ENCODE results near the gene STK24. TPM values are rescaled to one million over a fixed set of nuclear protein-coding genes. Genes with fewer than 3 reads are reported as not detected.

Gene STK24
- total RNA-seq, 1 experiment from 2014 or later, result 84.8 TPM

- Histone ChIP-seq H3K36me3 (ENCODE audit: insufficient read depth, low read length, poor library complexity, severe bottlenecking) (no peaks in the 10 kb centered on the region), H3K4me3 (ENCODE audit: low read depth, low read length, poor library complexity, severe bottlenecking) (no peak overlapping the region), H3K27me3 (replicated peaks; ENCODE audit: insufficient read depth, low read depth, low read length, poor library complexity) (no peaks in the 10 kb centered on the region), H3K4me1 (ENCODE audit: insufficient read depth, low read length, poor library complexity, severe bottlenecking) (peaks cover 31% of the 10 kb centered on the region), H3K27ac (ENCODE audit: low read depth, low read length, poor library complexity, severe bottlenecking) (peak overlapping the region; percentile 39), H3K9me3 (ENCODE audit: low read depth, low read length, poor library complexity, severe bottlenecking) (no peaks in the 10 kb centered on the region)
- POLR2A ChIA-PET (ENCODE audit: low non-redundant PET), result no interaction called here
- intact Hi-C loops (cut with micrococcal nuclease; ENCODE audit: unreplicated experiment), result no loop called here
- BruUV-seq (replicated peaks), result no TSS peak
- DNase-seq (ENCODE audit: low spot score), result peak; percentile 86
- TF ChIP-seq, protein P1, sequence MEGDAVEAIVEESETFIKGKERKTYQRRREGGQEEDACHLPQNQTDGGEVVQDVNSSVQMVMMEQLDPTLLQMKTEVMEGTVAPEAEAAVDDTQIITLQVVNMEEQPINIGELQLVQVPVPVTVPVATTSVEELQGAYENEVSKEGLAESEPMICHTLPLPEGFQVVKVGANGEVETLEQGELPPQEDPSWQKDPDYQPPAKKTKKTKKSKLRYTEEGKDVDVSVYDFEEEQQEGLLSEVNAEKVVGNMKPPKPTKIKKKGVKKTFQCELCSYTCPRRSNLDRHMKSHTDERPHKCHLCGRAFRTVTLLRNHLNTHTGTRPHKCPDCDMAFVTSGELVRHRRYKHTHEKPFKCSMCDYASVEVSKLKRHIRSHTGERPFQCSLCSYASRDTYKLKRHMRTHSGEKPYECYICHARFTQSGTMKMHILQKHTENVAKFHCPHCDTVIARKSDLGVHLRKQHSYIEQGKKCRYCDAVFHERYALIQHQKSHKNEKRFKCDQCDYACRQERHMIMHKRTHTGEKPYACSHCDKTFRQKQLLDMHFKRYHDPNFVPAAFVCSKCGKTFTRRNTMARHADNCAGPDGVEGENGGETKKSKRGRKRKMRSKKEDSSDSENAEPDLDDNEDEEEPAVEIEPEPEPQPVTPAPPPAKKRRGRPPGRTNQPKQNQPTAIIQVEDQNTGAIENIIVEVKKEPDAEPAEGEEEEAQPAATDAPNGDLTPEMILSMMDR (conservative IDR thresholded peaks at IDR 0.05; ENCODE audit: low read depth, low read length), result no peak
- TF ChIP-seq EZH2 (IDR thresholded peaks at IDR 0.05; ENCODE audit: borderline replicate concordance, low read depth, low read length, poor library complexity, severe bottlenecking), result no peak
- CTCF ChIA-PET, result interaction anchor here (0.5 kb wide), 1 partner anchor 105 kb away, joined by 4 read pairs; no protein-coding TSS in a partner anchor
Measured at GRCh38 chr13:98507282-98507797, 69.6 kb downstream of the STK24 start.

- TF ChIP-seq, protein P1 (conservative IDR thresholded peaks at IDR 0.05; ENCODE audit: low read depth, low read length), result no peak
- TF ChIP-seq EZH2 (IDR thresholded peaks at IDR 0.05; ENCODE audit: borderline replicate concordance, low read depth, low read length, poor library complexity, severe bottlenecking), result no peak
- no TSS peak for BruUV-seq (replicated peaks)
- intact Hi-C loops (cut with micrococcal nuclease; ENCODE audit: unreplicated experiment), result no loop called here
- H3K4me1 ChIP-seq (ENCODE audit: insufficient read depth, low read length, poor library complexity, severe bottlenecking), result peaks cover 31% of the 10 kb centered on the region
- H3K36me3 ChIP-seq (ENCODE audit: insufficient read depth, low read length, poor library complexity, severe bottlenecking), result no peaks in the 10 kb centered on the region
- ChIA-PET CTCF (interaction anchor here (0.5 kb wide), 1 partner anchor 105 kb away, joined by 4 read pairs; no protein-coding TSS in a partner anchor), POLR2A (ENCODE audit: low non-redundant PET) (no interaction called here)
- no peak for DNase-seq (ENCODE audit: low spot score)
- H3K9me3 ChIP-seq (ENCODE audit: low read depth, low read length, poor library complexity, severe bottlenecking), result no peaks in the 10 kb centered on the region
- H3K4me3 ChIP-seq (ENCODE audit: low read depth, low read length, poor library complexity, severe bottlenecking), result no peak overlapping the region
- peak overlapping the region; percentile 39 for H3K27ac ChIP-seq (ENCODE audit: low read depth, low read length, poor library complexity, severe bottlenecking)
- H3K27me3 ChIP-seq (replicated peaks; ENCODE audit: insufficient read depth, low read depth, low read length, poor library complexity), result no peaks in the 10 kb centered on the region
Measured at GRCh38 chr13:98506728-98507230, 70.1 kb downstream of the STK24 start.

GRCh38 chr13:98506322-98506721 lies 70.6 kb downstream of the STK24 start:
- DNase-seq (ENCODE audit: low spot score), result no peak
- CTCF ChIA-PET, result no interaction called here
- no TSS peak for BruUV-seq (replicated peaks)
- no peak overlapping the region for H3K4me3 ChIP-seq (ENCODE audit: low read depth, low read length, poor library complexity, severe bottlenecking)
- no peaks in the 10 kb centered on the region for H3K27me3 ChIP-seq (replicated peaks; ENCODE audit: insufficient read depth, low read depth, low read length, poor library complexity)
- POLR2A ChIA-PET (ENCODE audit: low non-redundant PET), result no interaction called here
- no peaks in the 10 kb centered on the region for H3K36me3 ChIP-seq (ENCODE audit: insufficient read depth, low read length, poor library complexity, severe bottlenecking)
- TF ChIP-seq EZH2 (IDR thresholded peaks at IDR 0.05; ENCODE audit: borderline replicate concordance, low read depth, low read length, poor library complexity, severe bottlenecking), result no peak
- TF ChIP-seq, protein P1 (conservative IDR thresholded peaks at IDR 0.05; ENCODE audit: low read depth, low read length), result no peak
- H3K27ac ChIP-seq (ENCODE audit: low read depth, low read length, poor library complexity, severe bottlenecking), result no peak overlapping the region
- no peaks in the 10 kb centered on the region for H3K9me3 ChIP-seq (ENCODE audit: low read depth, low read length, poor library complexity, severe bottlenecking)
- intact Hi-C loops (cut with micrococcal nuclease; ENCODE audit: unreplicated experiment), result no loop called here
- peaks cover 31% of the 10 kb centered on the region for H3K4me1 ChIP-seq (ENCODE audit: insufficient read depth, low read length, poor library complexity, severe bottlenecking)

Measured in A673 (cell line).